GM20000 (cell line): ENCODE measurements around the gene RBM48.

Experiments used
- DNase-seq: peaks from one replicate; pipeline ENCODE4 v3.0.0; 2012; ENCODE audit warnings: low spot score
- TF ChIP-seq, protein P1 (sequence below): IDR thresholded peaks from 2 replicates; pipeline ENCODE4 v1.5.1; 2012; ENCODE audit warnings: mild to moderate bottlenecking, control low read depth; ENCODE audit errors: extremely low read depth, missing control alignments

Gene RBM48

DNA sequence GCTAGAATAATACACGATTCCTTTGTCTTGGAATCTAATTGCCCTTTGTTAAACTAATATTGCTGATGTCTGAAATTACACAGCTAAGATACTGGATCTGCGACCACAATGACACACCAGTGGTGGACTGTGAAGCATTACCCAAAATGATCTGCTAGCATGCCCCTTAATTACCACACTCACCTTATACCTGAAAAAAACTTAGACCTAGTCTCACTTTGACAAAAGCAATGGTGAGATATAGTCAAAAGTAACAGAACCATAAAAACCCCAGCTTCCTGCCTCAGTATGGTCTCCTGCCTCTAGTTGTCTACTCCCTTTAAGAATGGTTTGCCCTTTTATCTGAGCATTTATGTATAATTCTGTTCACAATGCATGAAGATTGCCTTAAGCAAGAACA lies 30.0 kb upstream of the RBM48 start:
- TF ChIP-seq, protein P1, sequence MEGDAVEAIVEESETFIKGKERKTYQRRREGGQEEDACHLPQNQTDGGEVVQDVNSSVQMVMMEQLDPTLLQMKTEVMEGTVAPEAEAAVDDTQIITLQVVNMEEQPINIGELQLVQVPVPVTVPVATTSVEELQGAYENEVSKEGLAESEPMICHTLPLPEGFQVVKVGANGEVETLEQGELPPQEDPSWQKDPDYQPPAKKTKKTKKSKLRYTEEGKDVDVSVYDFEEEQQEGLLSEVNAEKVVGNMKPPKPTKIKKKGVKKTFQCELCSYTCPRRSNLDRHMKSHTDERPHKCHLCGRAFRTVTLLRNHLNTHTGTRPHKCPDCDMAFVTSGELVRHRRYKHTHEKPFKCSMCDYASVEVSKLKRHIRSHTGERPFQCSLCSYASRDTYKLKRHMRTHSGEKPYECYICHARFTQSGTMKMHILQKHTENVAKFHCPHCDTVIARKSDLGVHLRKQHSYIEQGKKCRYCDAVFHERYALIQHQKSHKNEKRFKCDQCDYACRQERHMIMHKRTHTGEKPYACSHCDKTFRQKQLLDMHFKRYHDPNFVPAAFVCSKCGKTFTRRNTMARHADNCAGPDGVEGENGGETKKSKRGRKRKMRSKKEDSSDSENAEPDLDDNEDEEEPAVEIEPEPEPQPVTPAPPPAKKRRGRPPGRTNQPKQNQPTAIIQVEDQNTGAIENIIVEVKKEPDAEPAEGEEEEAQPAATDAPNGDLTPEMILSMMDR = no peak
- no peak for DNase-seq

DNA sequence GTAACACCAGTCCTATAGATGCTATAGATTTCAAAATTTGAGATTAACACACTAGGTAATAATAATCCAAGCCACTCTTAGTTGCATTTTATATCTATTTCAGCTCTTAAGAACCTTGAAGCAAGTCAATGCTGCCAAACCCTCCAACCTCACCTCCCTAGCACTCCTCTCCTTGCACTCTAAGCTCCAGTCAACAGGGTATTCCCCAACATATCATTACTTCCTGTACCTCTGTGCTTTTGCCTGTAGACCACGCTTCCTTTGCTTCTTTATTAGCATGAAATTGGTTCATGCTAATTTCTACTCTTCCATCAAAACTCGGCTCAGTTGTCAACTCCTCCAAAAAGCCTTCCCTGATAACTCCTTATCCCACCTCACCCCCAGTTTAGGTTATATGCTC lies 24.8 kb upstream of the RBM48 start:
- DNase-seq = no peak
- TF ChIP-seq, protein P1 = no peak

DNA sequence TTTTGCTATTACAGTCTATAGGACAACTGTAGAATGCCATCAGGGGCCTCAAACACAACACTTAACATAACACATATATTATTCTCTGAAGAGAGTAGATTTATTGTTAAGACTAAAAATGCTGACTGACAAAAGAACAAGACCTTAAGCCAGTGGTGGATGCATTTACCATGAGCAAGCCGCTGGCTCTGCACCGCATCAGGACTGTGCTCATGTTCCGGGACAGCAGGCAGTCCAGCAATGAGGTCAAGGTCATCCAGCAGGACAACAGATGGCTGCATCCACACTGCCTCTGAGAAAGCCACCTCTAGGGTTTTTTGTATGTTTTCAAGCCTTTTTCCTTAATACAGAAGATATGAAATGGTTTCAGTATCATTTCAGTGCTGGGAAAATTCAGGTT lies 24.0 kb upstream of the RBM48 start:
- TF ChIP-seq, protein P1 = no peak
- no peak for DNase-seq

DNA sequence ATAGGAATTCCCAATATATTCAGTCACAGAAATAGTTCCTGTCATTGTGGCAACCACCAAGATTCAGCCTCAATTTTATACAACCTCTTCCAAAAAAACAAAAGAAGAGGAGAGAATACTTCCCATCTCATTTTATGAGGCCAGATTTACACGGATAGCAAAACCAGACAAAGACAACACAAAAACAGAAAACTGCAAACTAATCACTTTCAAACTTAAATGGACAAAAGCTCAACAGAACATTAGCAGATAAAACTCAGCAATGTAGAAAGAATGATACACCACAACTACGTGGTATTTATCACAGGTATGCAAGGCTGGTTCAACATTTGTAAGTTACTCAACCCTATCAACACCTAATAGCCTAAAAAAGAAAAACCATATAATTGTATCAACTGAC lies 22.2 kb upstream of the RBM48 start:
- DNase-seq = no peak
- TF ChIP-seq, protein P1 = no peak

DNA sequence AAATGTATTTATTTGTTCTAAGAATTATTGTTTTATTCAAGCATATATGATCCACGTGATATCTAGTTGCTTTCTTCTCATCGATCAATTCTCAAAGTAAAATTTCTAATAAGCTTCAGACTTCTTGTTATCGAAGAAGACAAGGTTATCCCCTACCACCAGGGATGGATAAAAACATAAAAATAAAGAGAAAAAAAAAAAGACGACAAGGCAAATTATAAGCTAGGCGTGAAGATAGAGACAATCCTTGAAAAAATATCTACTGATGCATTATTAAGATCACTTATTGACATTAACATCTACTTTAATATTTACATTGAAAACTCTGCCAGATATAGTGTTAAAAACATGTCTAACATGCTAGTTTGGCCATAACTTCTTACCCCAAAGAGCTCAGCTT lies 19.6 kb upstream of the RBM48 start:
- no peak for DNase-seq
- TF ChIP-seq, protein P1 = no peak

DNA sequence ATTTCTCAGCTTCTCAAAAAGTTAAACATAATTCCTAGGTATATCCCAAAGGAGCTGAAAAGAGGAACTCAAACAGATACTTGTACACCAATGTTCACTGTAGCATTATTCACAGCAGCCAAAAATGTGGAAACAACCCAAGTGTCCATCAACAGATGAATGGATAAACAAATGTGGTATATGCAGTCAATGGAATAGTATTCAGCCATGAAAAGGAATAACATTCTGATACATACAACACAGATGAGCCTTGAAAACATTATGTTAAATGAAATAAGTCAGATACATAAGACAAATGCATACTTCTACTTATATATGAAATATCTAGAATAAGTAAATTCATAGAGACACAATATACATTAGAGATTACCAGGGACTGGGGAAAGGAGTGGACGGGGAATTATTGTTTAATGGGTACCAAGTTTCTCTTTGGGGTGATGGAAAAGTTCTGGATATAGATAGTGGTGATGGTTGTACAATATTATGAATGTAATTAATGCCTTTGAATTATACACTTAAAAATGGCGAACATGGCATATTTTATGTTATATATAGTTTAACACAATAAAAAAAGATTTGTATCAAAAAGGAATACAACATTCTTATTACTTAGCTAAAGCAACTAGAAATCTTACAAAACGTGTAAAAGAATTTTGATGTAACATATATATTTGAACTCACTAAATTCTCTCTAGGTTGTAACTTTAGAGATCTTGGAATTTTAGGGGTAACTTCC lies 15.3 kb upstream of the RBM48 start:
- TF ChIP-seq, protein P1 = no peak
- no peak for DNase-seq

DNA sequence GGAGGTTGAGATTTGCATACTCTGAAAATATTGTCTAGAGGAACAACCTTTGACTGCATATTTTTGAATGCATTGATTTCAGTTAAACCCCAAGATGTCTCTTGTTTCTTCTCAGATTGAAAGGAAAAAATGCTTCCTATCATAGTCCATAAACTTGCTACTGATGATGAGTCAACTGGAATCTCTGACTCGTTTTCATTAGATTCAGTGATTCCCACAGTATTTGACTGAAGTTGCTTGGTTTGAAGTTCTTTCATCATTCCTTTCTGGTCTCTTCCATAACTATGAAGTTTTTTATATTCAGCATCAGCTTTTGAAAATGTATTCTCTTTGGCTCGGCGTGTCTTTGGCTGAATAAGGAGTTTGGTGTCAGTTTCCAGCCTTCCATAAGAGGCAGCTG lies 11.0 kb upstream of the RBM48 start:
- DNase-seq = no peak
- TF ChIP-seq, protein P1 = no peak
